GM12891 (cell line): ENCODE measurements around the gene PPP5C.

Source experiments
- DNase-seq: peaks from one replicate; pipeline ENCODE4 v3.0.0; 2011; ENCODE audit warnings: low spot score; ENCODE audit not compliant: insufficient read length
- FAIRE-seq: peaks from 2 replicates; lab custom pipeline; 2011; peaks lifted over from hg19 to GRCh38; lab: Jason Lieb, UNC
- PAX5 ChIP-seq: IDR thresholded peaks from 2 replicates; pipeline ENCODE4 v1.6.1; 2011; ENCODE audit warnings: low read length, moderate library complexity, mild to moderate bottlenecking; ENCODE audit not compliant: insufficient read depth, severe bottlenecking
- POLR2A ChIP-seq: IDR thresholded peaks from 2 replicates; pipeline ENCODE4 v1.6.1; 2011; ENCODE audit warnings: low read depth, low read length, control low read depth
- POLR2AphosphoS5 ChIP-seq: IDR thresholded peaks from 2 replicates; pipeline ENCODE4 v1.6.1; 2011; ENCODE audit warnings: low read depth, low read length, control low read depth
- POU2F2 ChIP-seq: IDR thresholded peaks from 2 replicates; pipeline ENCODE4 v1.6.1; 2011; ENCODE audit warnings: low read depth, mild to moderate bottlenecking, control low read depth, low read length, moderate library complexity
- SPI1 ChIP-seq: IDR thresholded peaks from 2 replicates; pipeline ENCODE4 v1.6.1; 2011; ENCODE audit warnings: low read depth, low read length, control low read depth
- TAF1 ChIP-seq: IDR thresholded peaks from 2 replicates; pipeline ENCODE4 v1.6.1; 2011; ENCODE audit warnings: low read depth, low read length, control low read depth

The PPP5C gene

GRCh38 chr19:46326608-46327007 is 20.3 kb upstream of the PPP5C start:
- no peak for FAIRE-seq
- TF ChIP-seq POU2F2 (no peak), POLR2AphosphoS5 (no peak), SPI1 (no peak), TAF1 (no peak), PAX5 (no peak), POLR2A (no peak)
- no peak for DNase-seq

- TF ChIP-seq POLR2A (no peak), SPI1 (no peak), POU2F2 (no peak)
- FAIRE-seq: no peak
These were observed 18.8 kb upstream of the PPP5C start for GRCh38 chr19:46328079-46328478.

GRCh38 chr19:46330319-46330918 is 16.5 kb upstream of the PPP5C start:
- TF ChIP-seq PAX5: no peak
- TF ChIP-seq TAF1: no peak
- TF ChIP-seq SPI1: no peak
- no peak for TF ChIP-seq POU2F2
- TF ChIP-seq POLR2AphosphoS5: no peak
- TF ChIP-seq POLR2A: no peak
- DNase-seq (no peak), FAIRE-seq (no peak)

More at GRCh38 chr19:46328079-46328478, 18.8 kb upstream of the PPP5C start:
- DNase-seq: no peak

- FAIRE-seq: no peak
- no peak for DNase-seq
- no peak for TF ChIP-seq POU2F2
- no peak for TF ChIP-seq POLR2AphosphoS5
- no peak for TF ChIP-seq POLR2A
- TF ChIP-seq SPI1: no peak
- no peak for TF ChIP-seq PAX5
- no peak for TF ChIP-seq TAF1
These were observed 9.4 kb upstream of the PPP5C start for GRCh38 chr19:46337487-46337886.

GRCh38 chr19:46339446-46339845 is 7.4 kb upstream of the PPP5C start:
- DNase-seq (no peak), FAIRE-seq (no peak)
- TF ChIP-seq TAF1: no peak

GRCh38 chr19:46340051-46340659 is 6.7 kb upstream of the PPP5C start:
- FAIRE-seq (no peak), DNase-seq (no peak)
- TF ChIP-seq POU2F2 (no peak), PAX5 (no peak), POLR2A (no peak), POLR2AphosphoS5 (no peak), SPI1 (no peak), TAF1 (no peak)

- TF ChIP-seq POLR2A: no peak
- no peak for TF ChIP-seq TAF1
- TF ChIP-seq SPI1: no peak
- TF ChIP-seq POU2F2: no peak
- TF ChIP-seq PAX5: no peak
- no peak for TF ChIP-seq POLR2AphosphoS5
- FAIRE-seq (no peak), DNase-seq (no peak)
These were observed 5.0 kb upstream of the PPP5C start for GRCh38 chr19:46341937-46342336.

- no peak for FAIRE-seq
- TF ChIP-seq SPI1 (no peak), TAF1 (no peak), POLR2A (no peak), POU2F2 (no peak), PAX5 (no peak), POLR2AphosphoS5 (no peak)
- DNase-seq: no peak
These were observed 2.5 kb upstream of the PPP5C start for GRCh38 chr19:46344363-46344762.

- no peak for DNase-seq
- TF ChIP-seq POLR2A: no peak
- TF ChIP-seq POLR2AphosphoS5: no peak
- TF ChIP-seq SPI1: no peak
- no peak for FAIRE-seq
These were observed 1.7 kb upstream of the PPP5C start for GRCh38 chr19:46345157-46345556.

GRCh38 chr19:46347572-46347883 is 641 bp downstream of the PPP5C start:
- FAIRE-seq (no peak), DNase-seq (no peak)
- TF ChIP-seq TAF1: no peak
- no peak for TF ChIP-seq POLR2A
- no peak for TF ChIP-seq POLR2AphosphoS5
- TF ChIP-seq SPI1: no peak
- no peak for TF ChIP-seq POU2F2

- DNase-seq: no peak
- no peak for FAIRE-seq
- no peak for TF ChIP-seq POU2F2
These were observed 1.1 kb downstream of the PPP5C start for GRCh38 chr19:46347985-46348384.
